H1 (cell line): ENCODE measurements around the gene RNPEPL1. TPM values are rescaled to one million over a fixed set of nuclear protein-coding genes. Genes with fewer than 3 reads are reported as not detected.

Experiments
- BCL11A ChIP-seq, 2 experiments: IDR thresholded peaks; one replicate each; pipeline ENCODE4 v1.6.1; 2011; ENCODE audit warnings: low read depth in 2 of 2, low read length in 2 of 2, mild to moderate bottlenecking in 2 of 2
- CTCF ChIP-seq, 3 experiments: IDR thresholded peaks; 1 replicate in 2 of 3; 2 replicates in 1 of 3; pipeline versions ENCODE4 v1.5.1 to v1.6.1; 2011; ENCODE audit warnings: low read length in 3 of 3, mild to moderate bottlenecking in 3 of 3, inconsistent platforms in 2 of 3, low read depth in 1 of 3, moderate library complexity in 1 of 3; ENCODE audit not compliant: insufficient read depth in 1 of 3; ENCODE audit errors: control extremely low read depth in 1 of 3
- polyA plus RNA-seq, 7 experiments: library from polyadenylated mRNA; depleted of rRNA in 3 of 7; stranded (reverse) in 5 of 7; unstranded in 2 of 7; fragments of >200 nt in 5 of 7; fragments of 200-250 nt in 2 of 7; gene quantifications; 1 replicate in 5 of 7; 2 replicates in 1 of 7; 4 replicates in 1 of 7; pipeline versions ENCODE4 v1.2.1 to v1.2.3, GENCODE V29; 2011 to 2013; ENCODE audit warnings: missing spikeins in 2 of 7, mixed read lengths in 2 of 7
- total RNA-seq: library from RNA; stranded (reverse); fragmentation: NEBNext Ultra II Directional; extraction: Animal tissue kit (Norgen Biotek cat#: 25700); gene quantifications from 2 replicates; pipeline ENCODE4 v1.2.1, GENCODE V29; 2021

The RNPEPL1 gene
- total and polyA plus RNA-seq, 2 of the 8 experiments (the other 6 are each of a cell fraction or from before 2014, with no cell fraction given): 9.0 to 11.3 TPM

GRCh38 chr2:240554767-240555493, 13.4 kb upstream of the RNPEPL1 start (continued):
- TF ChIP-seq CTCF (IDR thresholded peaks at IDR 0.05; ENCODE audit: control extremely low read depth in 1 of 3, insufficient read depth in 1 of 3, low read depth in 1 of 3, low read length in 3 of 3) (no peak), BCL11A (IDR thresholded peaks at IDR 0.05; ENCODE audit: low read depth in 2 of 2, low read length in 2 of 2) (no peak)
